K562 (cell line): ENCODE data around the gene TANC1.

Experiments
- CEBPB ChIP-seq: fragments of 450-650 bp; IDR thresholded peaks from 2 replicates; pipeline ENCODE4 v1.6.1; 2016; ENCODE audit warnings: missing genetic modification characterization, missing compliant biosample characterization
- FOXM1 ChIP-seq, 2 experiments: fragments of 450-650 bp in 1 of 2; sonication (generic) in 1 of 2; formaldehyde crosslinking in 1 of 2; IDR thresholded peaks; 2 replicates each; pipeline versions ENCODE4 v1.6.1 to v1.9.0; 2017 to 2022; ENCODE audit warnings: low read depth in 2 of 2, mild to moderate bottlenecking in 2 of 2, missing genetic modification reagents in 1 of 2, moderate library complexity in 1 of 2
- FOXP1 ChIP-seq: sonication (generic); formaldehyde crosslinking; IDR thresholded peaks from 2 replicates; pipeline ENCODE4 v1.8.0; 2022; ENCODE audit warnings: mild to moderate bottlenecking, missing genetic modification reagents
- NRF1 ChIP-seq, 2 experiments: fragments of 450-650 bp; IDR thresholded peaks in 1 of 2; conservative IDR thresholded peaks in 1 of 2; 2 replicates each; pipeline ENCODE4 v1.6.1; 2014; ENCODE audit warnings: mild to moderate bottlenecking in 2 of 2
- POLR2A ChIP-seq: fragments of 450-650 bp; conservative IDR thresholded peaks from 2 replicates; pipeline ENCODE4 v1.6.1; 2016
- REST ChIP-seq, 2 experiments: fragments of 450-650 bp; formaldehyde crosslinking in 1 of 2; IDR thresholded peaks; 2 replicates each; pipeline versions ENCODE4 v1.4.0 to v1.6.1; 2014 to 2020; ENCODE audit warnings: mild to moderate bottlenecking in 2 of 2, borderline replicate concordance in 1 of 2, low read depth in 1 of 2
- SMC3 ChIP-seq: conservative IDR thresholded peaks from 2 replicates; pipeline ENCODE4 v1.6.1; 2011; ENCODE audit warnings: low read depth, low read length, improper control_type of control experiment; ENCODE audit not compliant: insufficient read depth
- SP1 ChIP-seq: sonication (generic); formaldehyde crosslinking; IDR thresholded peaks from 2 replicates; pipeline ENCODE4 v1.8.1; 2022; ENCODE audit warnings: mild to moderate bottlenecking, missing genetic modification reagents
- ZFP36 ChIP-seq: fragments of 150-350 bp; IDR thresholded peaks from 2 replicates; pipeline ENCODE4 v1.6.1; 2018; ENCODE audit warnings: low read length, low read depth; ENCODE audit not compliant: partially characterized antibody

GRCh38 chr2:159086826-159087225 is 118.4 kb downstream of the TANC1 start:
- TF ChIP-seq FOXP1 (CRISPR knock-in tag) (no peak), NRF1 (conservative IDR thresholded peaks at IDR 0.05 in 1 of 2, IDR thresholded peaks at IDR 0.05 in 1 of 2) (no peak), SP1 (CRISPR knock-in tag) (no peak), POLR2A (no peak), SMC3 (no peak), REST (IDR thresholded peaks at IDR 0.05; ENCODE audit: borderline replicate concordance) (no peak), REST (CRISPR knock-in tag; IDR thresholded peaks at IDR 0.05; ENCODE audit: low read depth) (no peak), CEBPB (tag) (no peak), FOXM1 (IDR thresholded peaks at IDR 0.05; ENCODE audit: low read depth) (no peak), FOXM1 (CRISPR knock-in tag; IDR thresholded peaks at IDR 0.05; ENCODE audit: low read depth) (no peak), ZFP36 (no peak)
